GM21825 (cell line): ENCODE measurements around the gene TM4SF20.
"Not testable (repeated sequence)": the region's sequence is repeated elsewhere in the genome, so short reads cannot be mapped to it uniquely, and the experiment has no call there.

Experiments used
- ATAC-seq: cut with Tn5 transposase; IDR thresholded peaks from one replicate; pipeline ENCODE4 v1.9.1; 2021; ENCODE audit warnings: mild to moderate bottlenecking, moderate library complexity; ENCODE audit not compliant: unreplicated experiment

TM4SF20 gene

GRCh38 chr2:227398684-227399670 is 19.9 kb upstream of the TM4SF20 start:
- no peak for ATAC-seq

GRCh38 chr2:227397562-227397961 is 18.5 kb upstream of the TM4SF20 start:
- no peak for ATAC-seq

- ATAC-seq = no peak
These were observed 16.4 kb upstream of the TM4SF20 start for GRCh38 chr2:227395556-227395955.

- no peak for ATAC-seq
These were observed 15.3 kb upstream of the TM4SF20 start for GRCh38 chr2:227394401-227394800.

GRCh38 chr2:227390468-227391256 is 11.6 kb upstream of the TM4SF20 start:
- ATAC-seq = no peak

GRCh38 chr2:227389661-227390060 is 10.6 kb upstream of the TM4SF20 start:
- no peak for ATAC-seq

- ATAC-seq = no peak
These were observed 10.1 kb upstream of the TM4SF20 start for GRCh38 chr2:227389231-227389630.

GRCh38 chr2:227388537-227389011 is 9.5 kb upstream of the TM4SF20 start:
- no peak for ATAC-seq

GRCh38 chr2:227387583-227387982 is 8.5 kb upstream of the TM4SF20 start, which contains the start of gene SCYGR1:
Gene SCYGR1, minus strand, starts transcription at chr2:227387949. Its CDS starts 0 bp downstream, at chr2:227387949.
- not testable (repeated sequence) for ATAC-seq

GRCh38 chr2:227386630-227387029 is 7.5 kb upstream of the TM4SF20 start:
- ATAC-seq = no peak

GRCh38 chr2:227383686-227384085 is 4.6 kb upstream of the TM4SF20 start:
- ATAC-seq = no peak

GRCh38 chr2:227382241-227382835 is 3.2 kb upstream of the TM4SF20 start:
- not testable (repeated sequence) for ATAC-seq

- no peak for ATAC-seq
These were observed 729 bp downstream of the TM4SF20 start for GRCh38 chr2:227378371-227378782.

- no peak for ATAC-seq
These were observed 1.4 kb downstream of the TM4SF20 start for GRCh38 chr2:227377467-227378351.

GRCh38 chr2:227376656-227377396 is 2.3 kb downstream of the TM4SF20 start:
- ATAC-seq = no peak

- no peak for ATAC-seq
These were observed 4.9 kb downstream of the TM4SF20 start for GRCh38 chr2:227374158-227374557.

GRCh38 chr2:227373389-227373788 is 5.7 kb downstream of the TM4SF20 start:
- no peak for ATAC-seq

GRCh38 chr2:227370791-227371312 is 8.3 kb downstream of the TM4SF20 start:
- ATAC-seq = no peak

GRCh38 chr2:227370092-227370491 is 9.0 kb downstream of the TM4SF20 start:
- ATAC-seq = no peak
